Retinal pigment epithelial cell (primary cell): Measurements from ENCODE around the gene KRTAP12-4.

Experiments used
- DNase-seq: peaks from one replicate; pipeline ENCODE4 v3.0.0-alpha.2; 2010; ENCODE audit warnings: low read depth
- H3K4me3 ChIP-seq: 2 replicates; pipeline ENCODE4 v1.5.1; 2011; ENCODE audit warnings: mild to moderate bottlenecking, low read length, control low read depth, moderate library complexity
- TF ChIP-seq, protein P1 (sequence below): conservative IDR thresholded peaks from 2 replicates; pipeline ENCODE4 v1.5.1; 2011; ENCODE audit warnings: low read depth, low read length, control low read depth, inconsistent platforms

KRTAP12-4 gene, protein sequence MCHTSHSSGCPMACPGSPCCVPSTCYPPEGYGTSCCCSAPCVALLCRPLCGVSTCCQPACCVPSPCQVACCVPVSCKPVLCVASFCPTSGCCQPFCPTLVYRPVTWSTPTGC

DNA sequence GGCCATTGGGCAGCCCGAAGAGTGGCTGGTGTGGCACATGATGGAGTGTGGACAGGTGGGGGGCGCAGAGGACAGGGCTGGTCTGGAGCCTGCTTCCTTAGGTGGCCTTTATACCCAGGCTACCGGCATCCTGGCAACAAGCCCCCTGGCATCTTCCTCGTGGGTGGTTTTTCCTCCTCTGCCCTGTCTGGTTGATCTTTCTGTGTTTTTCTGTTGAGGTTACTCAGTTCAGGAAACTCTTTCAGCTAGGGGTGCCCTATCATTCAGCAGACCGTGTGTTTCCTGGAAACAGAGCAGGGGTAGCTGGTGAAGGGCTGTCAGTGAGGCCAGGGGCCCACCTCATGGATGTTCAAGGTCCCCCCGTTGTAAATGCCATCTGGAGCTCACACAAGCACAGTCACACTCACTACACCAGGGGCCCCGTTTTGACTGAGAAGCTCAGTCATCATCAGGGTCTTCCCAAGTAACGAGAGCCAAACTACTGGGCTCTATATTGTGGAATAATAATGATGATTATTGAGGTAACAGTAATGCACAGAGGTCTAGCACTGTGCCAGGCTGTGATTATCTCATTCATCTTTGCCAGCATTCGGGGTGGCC lies at the start of gene KRTAP12-4:
TSS of gene KRTAP12-4 (minus strand) at position 84 of the 600 bp plus-strand sequence. CDS start at position 39, 45 bp downstream.
- no peak within 1 kb of the TSS for H3K4me3 ChIP-seq
- TF ChIP-seq, protein P1, sequence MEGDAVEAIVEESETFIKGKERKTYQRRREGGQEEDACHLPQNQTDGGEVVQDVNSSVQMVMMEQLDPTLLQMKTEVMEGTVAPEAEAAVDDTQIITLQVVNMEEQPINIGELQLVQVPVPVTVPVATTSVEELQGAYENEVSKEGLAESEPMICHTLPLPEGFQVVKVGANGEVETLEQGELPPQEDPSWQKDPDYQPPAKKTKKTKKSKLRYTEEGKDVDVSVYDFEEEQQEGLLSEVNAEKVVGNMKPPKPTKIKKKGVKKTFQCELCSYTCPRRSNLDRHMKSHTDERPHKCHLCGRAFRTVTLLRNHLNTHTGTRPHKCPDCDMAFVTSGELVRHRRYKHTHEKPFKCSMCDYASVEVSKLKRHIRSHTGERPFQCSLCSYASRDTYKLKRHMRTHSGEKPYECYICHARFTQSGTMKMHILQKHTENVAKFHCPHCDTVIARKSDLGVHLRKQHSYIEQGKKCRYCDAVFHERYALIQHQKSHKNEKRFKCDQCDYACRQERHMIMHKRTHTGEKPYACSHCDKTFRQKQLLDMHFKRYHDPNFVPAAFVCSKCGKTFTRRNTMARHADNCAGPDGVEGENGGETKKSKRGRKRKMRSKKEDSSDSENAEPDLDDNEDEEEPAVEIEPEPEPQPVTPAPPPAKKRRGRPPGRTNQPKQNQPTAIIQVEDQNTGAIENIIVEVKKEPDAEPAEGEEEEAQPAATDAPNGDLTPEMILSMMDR: no peak
- no peak for DNase-seq

DNA sequence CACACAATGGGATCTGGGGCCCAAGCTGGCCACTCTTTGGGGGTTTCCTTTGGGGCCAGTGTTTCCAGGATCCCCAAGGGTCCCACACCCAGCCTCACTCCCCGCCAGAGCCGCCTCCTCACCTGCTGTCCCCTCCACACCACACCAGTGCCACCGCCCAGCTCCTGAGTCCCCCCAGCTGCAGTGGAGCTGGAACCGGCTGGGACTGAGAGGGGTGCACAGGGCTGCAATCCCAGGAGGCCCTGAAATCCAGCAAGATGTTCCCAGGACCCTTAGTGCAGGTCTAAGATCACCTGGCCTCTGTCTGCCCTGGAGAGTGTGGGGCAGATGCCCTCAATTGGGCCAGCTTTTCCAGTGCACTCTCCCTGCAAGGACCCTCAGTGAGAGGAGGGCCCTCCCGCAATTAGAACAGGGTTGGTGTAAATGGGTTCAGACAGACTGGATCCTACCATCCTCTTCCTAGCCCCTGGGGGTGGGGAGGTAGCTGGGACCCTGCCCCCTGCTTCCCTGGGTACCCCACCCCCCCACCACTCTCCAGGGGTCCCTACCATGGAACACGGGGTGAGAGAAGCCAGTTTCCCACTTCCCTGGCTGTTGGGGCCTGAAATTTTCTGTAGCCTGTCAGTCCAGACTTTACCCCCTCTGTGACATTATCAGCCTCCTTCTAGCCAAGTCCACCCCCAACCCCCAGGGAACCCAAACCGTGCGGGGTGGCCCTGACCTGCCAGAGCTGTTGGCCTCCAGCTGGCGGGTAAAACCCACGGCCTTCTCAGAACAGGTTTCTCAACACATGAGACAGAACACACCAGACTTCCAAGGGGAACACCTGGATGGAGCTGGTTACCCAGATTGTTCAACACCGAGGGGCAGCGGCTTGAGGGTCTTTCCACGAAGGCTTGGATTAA lies 49.5 kb upstream of the KRTAP12-4 start:
- TF ChIP-seq, protein P1: no peak
- no peak for DNase-seq
- H3K4me3 ChIP-seq: no peak overlapping the region

DNA sequence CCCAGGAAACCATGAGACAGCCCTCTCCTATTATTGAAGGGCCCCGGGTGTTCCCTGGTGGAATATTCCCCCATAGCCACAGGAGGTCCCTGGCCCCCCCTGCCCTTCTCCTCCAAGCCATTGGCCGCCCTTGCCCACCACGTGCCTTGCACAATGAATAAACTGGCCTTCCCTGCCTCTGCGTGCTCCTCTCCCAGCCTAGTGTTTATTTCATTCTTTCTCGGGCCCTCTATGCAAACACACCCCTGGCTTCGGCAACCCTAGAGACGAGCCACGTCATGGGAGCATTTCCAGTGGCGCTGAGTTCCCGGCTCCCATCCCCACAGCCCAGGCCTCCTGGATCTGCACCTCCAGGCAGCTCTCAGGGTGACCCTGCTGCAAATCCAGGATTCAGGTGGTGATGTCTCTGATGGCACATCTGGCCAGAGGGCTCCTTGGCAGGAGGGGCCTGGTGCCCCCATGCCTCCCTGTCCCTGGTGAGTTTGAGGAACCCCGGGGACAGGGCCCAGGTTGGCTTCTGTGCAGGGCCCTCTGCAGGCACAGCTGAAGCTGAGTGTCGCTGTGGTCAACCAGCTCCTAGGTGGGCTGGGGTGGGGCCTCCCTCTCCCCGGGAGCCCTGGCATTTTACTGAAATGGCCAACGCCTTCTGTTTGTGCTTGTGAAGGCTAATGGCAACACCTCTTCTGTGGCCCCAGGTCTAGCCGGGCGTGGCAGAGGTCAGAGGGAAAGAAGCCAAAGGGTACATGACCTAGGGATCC lies 48.7 kb upstream of the KRTAP12-4 start:
- TF ChIP-seq, protein P1: no peak
- no peak for DNase-seq

DNA sequence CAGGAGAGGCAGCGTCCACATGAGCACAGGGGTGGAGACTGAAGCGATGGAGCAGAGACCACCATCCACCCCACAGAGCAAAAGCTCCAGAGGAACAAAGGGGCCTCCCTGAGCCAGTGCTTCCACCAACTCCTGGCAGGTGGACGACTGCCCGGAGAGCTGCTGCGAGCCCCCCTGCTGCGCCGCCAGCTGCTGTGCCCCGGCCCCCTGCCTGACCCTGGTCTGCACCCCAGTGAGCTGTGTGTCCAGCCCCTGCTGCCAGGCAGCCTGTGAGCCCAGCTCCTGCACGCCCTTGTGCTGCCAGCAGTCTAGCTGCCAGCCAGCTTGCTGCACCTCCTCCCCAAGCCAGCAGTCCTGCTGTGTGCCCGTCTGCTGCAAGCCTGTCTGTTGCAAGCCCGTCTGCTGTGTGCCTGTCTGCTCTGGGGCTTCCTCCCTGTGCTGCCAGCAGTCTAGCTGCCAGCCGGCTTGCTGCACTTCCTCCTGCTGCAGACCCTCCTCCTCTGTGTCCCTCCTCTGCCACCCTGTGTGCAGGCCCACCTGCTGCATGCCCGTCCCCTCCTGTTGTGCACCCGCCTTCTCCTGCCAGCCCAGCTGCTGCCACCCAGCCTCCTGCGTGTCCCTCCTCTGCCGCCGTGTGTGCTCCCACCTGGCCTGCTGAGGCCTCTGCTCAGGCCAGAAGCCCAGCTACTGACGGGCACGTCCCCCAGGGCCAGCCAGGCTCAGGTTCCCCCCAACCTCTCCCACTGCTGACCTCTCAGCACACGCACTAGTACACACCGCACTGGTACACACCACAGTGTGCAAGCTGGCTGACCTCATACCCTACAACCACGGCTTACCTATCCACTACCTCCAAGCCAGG lies 47.9 kb upstream of the KRTAP12-4 start:
- TF ChIP-seq, protein P1: no peak
- no peak for DNase-seq
- H3K4me3 ChIP-seq: no peak overlapping the region

More for the DNA sequence above, 48.7 kb upstream of the KRTAP12-4 start:
- H3K4me3 ChIP-seq: no peak overlapping the region

DNA sequence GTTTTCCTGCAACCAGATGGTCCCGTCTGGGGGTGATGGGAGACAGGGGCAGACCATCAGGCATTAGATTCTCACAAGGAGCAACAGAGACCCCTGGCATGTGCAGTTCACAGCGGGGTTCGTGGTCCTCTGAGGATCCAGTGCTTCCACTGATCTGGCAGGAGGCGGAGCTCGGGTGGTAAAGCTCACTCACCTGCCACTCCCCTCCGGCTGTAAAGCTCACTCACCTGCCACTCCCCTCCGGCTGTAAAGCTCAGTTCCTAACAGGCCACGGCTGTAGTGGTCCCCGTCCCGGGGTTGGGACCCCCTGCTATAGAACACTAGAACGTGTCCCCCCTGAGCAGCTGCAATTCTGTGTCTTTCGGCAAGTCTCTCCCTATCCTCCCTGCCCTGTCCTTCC lies 47.1 kb upstream of the KRTAP12-4 start:
- no peak for DNase-seq
- no peak overlapping the region for H3K4me3 ChIP-seq
- TF ChIP-seq, protein P1: no peak

DNA sequence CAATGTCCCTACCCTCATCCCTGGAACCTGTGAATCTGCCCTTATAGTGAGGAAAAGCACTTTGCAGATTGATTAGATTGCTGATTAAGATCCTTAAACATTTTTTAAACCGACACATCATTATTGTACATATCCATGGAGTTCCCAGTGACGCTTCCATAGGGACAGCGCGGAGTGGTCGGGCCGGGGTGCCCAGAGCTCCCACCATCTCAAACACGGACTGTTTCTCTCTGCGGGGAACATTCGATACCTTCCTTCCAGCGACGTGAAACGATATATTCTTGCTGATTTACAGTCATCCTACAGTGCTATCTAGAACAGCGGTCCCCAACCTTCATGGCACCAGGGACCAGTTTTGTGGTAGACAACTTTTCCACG lies 46.6 kb upstream of the KRTAP12-4 start:
- TF ChIP-seq, protein P1: no peak
- no peak overlapping the region for H3K4me3 ChIP-seq
- DNase-seq: no peak
